Astrocyte (in vitro differentiated cells and primary cell): ENCODE data around the gene CD46. TPM values are rescaled to one million over a fixed set of nuclear protein-coding genes. Genes with fewer than 3 reads are reported as not detected.
"Not testable (repeated sequence)": the region's sequence is repeated elsewhere in the genome, so short reads cannot be mapped to it uniquely, and the experiment has no call there.

Source experiments
- DNase-seq: peaks from one replicate; pipeline ENCODE4 v3.0.0-alpha.2; 2010; ENCODE audit warnings: low read depth
- FAIRE-seq: peaks from 2 replicates; lab custom pipeline; 2011; peaks lifted over from hg19 to GRCh38; lab: Jason Lieb, UNC
- H2AFZ ChIP-seq: 2 replicates; pipeline ENCODE4 v1.6.0; 2012; ENCODE audit warnings: low read depth, low read length, inconsistent platforms
- H3K27ac ChIP-seq: 2 replicates; pipeline ENCODE4 v1.5.1; 2011; ENCODE audit warnings: low read depth, low read length, inconsistent platforms
- H3K27me3 ChIP-seq: 2 replicates; pipeline ENCODE4 v1.6.0; 2011; ENCODE audit warnings: low read length, inconsistent platforms; ENCODE audit not compliant: insufficient read depth
- H3K36me3 ChIP-seq: 2 replicates; pipeline ENCODE4 v1.5.1; 2011; ENCODE audit warnings: low read length, inconsistent platforms; ENCODE audit not compliant: insufficient read depth
- H3K4me1 ChIP-seq: 2 replicates; pipeline ENCODE4 v1.5.1; 2011; ENCODE audit warnings: low read length, inconsistent platforms; ENCODE audit not compliant: insufficient read depth
- H3K4me2 ChIP-seq: 2 replicates; pipeline ENCODE4 v1.6.0; 2012; ENCODE audit warnings: low read length, inconsistent platforms
- H3K4me3 ChIP-seq: 2 replicates; pipeline ENCODE4 v1.5.1; 2011; ENCODE audit warnings: low read depth, mild to moderate bottlenecking, low read length, inconsistent platforms; ENCODE audit not compliant: insufficient read depth
- H3K79me2 ChIP-seq: 2 replicates; pipeline ENCODE4 v1.6.0; 2012; ENCODE audit warnings: mild to moderate bottlenecking, low read length, inconsistent platforms; ENCODE audit not compliant: insufficient read depth
- H3K9ac ChIP-seq: 2 replicates; pipeline ENCODE4 v1.6.0; 2012; ENCODE audit warnings: mild to moderate bottlenecking, low read length, inconsistent platforms
- H3K9me3 ChIP-seq: 2 replicates; pipeline ENCODE4 v1.5.1; 2012; ENCODE audit warnings: low read depth, mild to moderate bottlenecking, low read length, inconsistent platforms; ENCODE audit not compliant: insufficient read depth
- H4K20me1 ChIP-seq: 2 replicates; pipeline ENCODE4 v1.6.0; 2012; ENCODE audit warnings: low read length, inconsistent platforms; ENCODE audit not compliant: insufficient read depth
- H3K27ac Mint-ChIP-seq: one replicate; pipeline ENCODE4 v1.8.0; 2021; ENCODE audit warnings: mild to moderate bottlenecking, mixed read lengths; ENCODE audit not compliant: unreplicated experiment
- H3K27me3 Mint-ChIP-seq: one replicate; pipeline ENCODE4 v1.8.0; 2021; ENCODE audit warnings: low read depth, mixed read lengths; ENCODE audit not compliant: unreplicated experiment
- H3K36me3 Mint-ChIP-seq: one replicate; pipeline ENCODE4 v1.8.0; 2021; ENCODE audit warnings: low read depth, mixed read lengths; ENCODE audit not compliant: unreplicated experiment
- H3K4me1 Mint-ChIP-seq: one replicate; pipeline ENCODE4 v1.8.0; 2021; ENCODE audit warnings: low read depth, mixed read lengths; ENCODE audit not compliant: unreplicated experiment
- H3K4me3 Mint-ChIP-seq: one replicate; pipeline ENCODE4 v1.8.0; 2021; ENCODE audit warnings: mild to moderate bottlenecking, moderate library complexity, mixed read lengths; ENCODE audit not compliant: unreplicated experiment
- H3K9me3 Mint-ChIP-seq: one replicate; pipeline ENCODE4 v1.8.0; 2021; ENCODE audit warnings: mild to moderate bottlenecking, mixed read lengths; ENCODE audit not compliant: unreplicated experiment
- CTCF ChIP-seq: IDR thresholded peaks from 2 replicates; pipeline ENCODE4 v1.5.1; 2011; ENCODE audit warnings: low read depth, mild to moderate bottlenecking, inconsistent platforms, low read length, moderate library complexity; ENCODE audit not compliant: insufficient read depth
- EZH2 ChIP-seq: IDR thresholded peaks from 2 replicates; pipeline ENCODE4 v1.6.1; 2012; ENCODE audit warnings: mild to moderate bottlenecking, low read length, inconsistent platforms; ENCODE audit not compliant: insufficient read depth
- total RNA-seq: library from RNA; stranded (reverse); gene quantifications from 2 replicates; pipeline ENCODE4 v1.2.1, GENCODE V29; 2021

Gene CD46
- total RNA-seq, 1 donor from 2014 or later = 176 TPM

- H3K4me3 ChIP-seq = no peak overlapping the region
- no peaks in the 10 kb centered on the region for H3K9me3 Mint-ChIP-seq
- FAIRE-seq = no peak
- H3K79me2 ChIP-seq = no peaks in the 10 kb centered on the region
- no peak overlapping the region for H3K4me2 ChIP-seq
- H3K9me3 ChIP-seq = no peaks in the 10 kb centered on the region
- H3K27me3 ChIP-seq = peaks cover 2% of the 10 kb centered on the region
- H3K4me1 ChIP-seq = no peaks in the 10 kb centered on the region
- no peak overlapping the region for H2AFZ ChIP-seq
- no peaks in the 10 kb centered on the region for H3K27me3 Mint-ChIP-seq
- no peaks in the 10 kb centered on the region for H3K36me3 ChIP-seq
- no peak for DNase-seq
- H3K4me1 Mint-ChIP-seq = peaks cover 16% of the 10 kb centered on the region
- H3K27ac ChIP-seq = no peak overlapping the region
- no peak overlapping the region for H3K4me3 Mint-ChIP-seq
- H3K9ac ChIP-seq = no peak overlapping the region
- H3K36me3 Mint-ChIP-seq = no peaks in the 10 kb centered on the region
- H4K20me1 ChIP-seq = no peaks in the 10 kb centered on the region
- H3K27ac Mint-ChIP-seq = no peak overlapping the region
- TF ChIP-seq CTCF = no peak
- TF ChIP-seq EZH2 = no peak
These were observed 48.1 kb upstream of the CD46 start for GRCh38 chr1:207703712-207704111.

GRCh38 chr1:207708004-207708403, 43.9 kb upstream of the CD46 start:
- not testable (repeated sequence) for H4K20me1 ChIP-seq, H3K36me3 Mint-ChIP-seq, H3K27ac ChIP-seq, H3K4me3 ChIP-seq, H3K36me3 ChIP-seq, H2AFZ ChIP-seq, DNase-seq, H3K79me2 ChIP-seq, H3K9ac ChIP-seq, FAIRE-seq, H3K4me2 ChIP-seq, H3K9me3 Mint-ChIP-seq, H3K27me3 ChIP-seq, H3K27me3 Mint-ChIP-seq, H3K9me3 ChIP-seq, H3K4me3 Mint-ChIP-seq, H3K4me1 ChIP-seq
- Mint-ChIP-seq H3K27ac (peak overlapping the region; percentile 99), H3K4me1 (peaks cover 16% of the 10 kb centered on the region)

- no peak overlapping the region for H3K4me2 ChIP-seq
- no peaks in the 10 kb centered on the region for H3K9me3 ChIP-seq
- no peak overlapping the region for H3K4me3 Mint-ChIP-seq
- peaks cover 16% of the 10 kb centered on the region for H3K4me1 Mint-ChIP-seq
- no peak overlapping the region for H3K27ac ChIP-seq
- H3K27me3 Mint-ChIP-seq = peaks cover 1% of the 10 kb centered on the region
- H3K27ac Mint-ChIP-seq = no peak overlapping the region
- H3K4me3 ChIP-seq = no peak overlapping the region
- FAIRE-seq (no peak), DNase-seq (no peak)
- no peaks in the 10 kb centered on the region for H4K20me1 ChIP-seq
- H3K27me3 ChIP-seq = no peaks in the 10 kb centered on the region
- H3K9me3 Mint-ChIP-seq = no peaks in the 10 kb centered on the region
- no peak for TF ChIP-seq EZH2
- no peaks in the 10 kb centered on the region for H3K36me3 Mint-ChIP-seq
- H2AFZ ChIP-seq = no peak overlapping the region
- no peaks in the 10 kb centered on the region for H3K4me1 ChIP-seq
- H3K36me3 ChIP-seq = no peaks in the 10 kb centered on the region
- H3K79me2 ChIP-seq = no peaks in the 10 kb centered on the region
- H3K9ac ChIP-seq = no peak overlapping the region
These were observed 40.6 kb upstream of the CD46 start for GRCh38 chr1:207711285-207711684.

GRCh38 chr1:207712701-207713100, 39.2 kb upstream of the CD46 start:
- not testable (repeated sequence) for H3K27me3 Mint-ChIP-seq, H3K27me3 ChIP-seq

More at GRCh38 chr1:207712701-207713100, 39.2 kb upstream of the CD46 start:
- not testable (repeated sequence) for H3K36me3 ChIP-seq, H3K79me2 ChIP-seq, H3K9me3 Mint-ChIP-seq, H3K4me3 ChIP-seq, H3K4me3 Mint-ChIP-seq, H2AFZ ChIP-seq, FAIRE-seq, H3K27ac Mint-ChIP-seq, H3K4me1 Mint-ChIP-seq, DNase-seq, H3K27ac ChIP-seq, H4K20me1 ChIP-seq, H3K9ac ChIP-seq, H3K4me2 ChIP-seq, H3K9me3 ChIP-seq, H3K36me3 Mint-ChIP-seq, H3K4me1 ChIP-seq
